K562 (cell line): ENCODE results near the gene SULT2A1. TPM values are rescaled to one million over a fixed set of nuclear protein-coding genes. Genes with fewer than 3 reads are reported as not detected.

Experiments
- ATF1 ChIP-seq, 2 experiments: fragments of 450-650 bp in 1 of 2; IDR thresholded peaks; 2 replicates each; pipeline ENCODE4 v1.6.1; 2016; ENCODE audit warnings: missing compliant biosample characterization in 1 of 2, missing genetic modification characterization in 1 of 2
- CREM ChIP-seq: IDR thresholded peaks from 2 replicates; pipeline ENCODE4 v1.6.1; 2014; ENCODE audit warnings: antibody characterized with exemption, low read depth
- DEAF1 ChIP-seq: fragments of 450-650 bp; formaldehyde crosslinking; IDR thresholded peaks from 2 replicates; pipeline ENCODE4 v1.4.0; 2020; ENCODE audit warnings: mild to moderate bottlenecking, moderate library complexity
- HCFC1 ChIP-seq: IDR thresholded peaks from 2 replicates; pipeline ENCODE4 v1.6.1; 2012; ENCODE audit warnings: low read depth, low read length, improper control_type of control experiment
- HDAC8 ChIP-seq: fragments of 450-650 bp; IDR thresholded peaks from 2 replicates; pipeline ENCODE4 v1.6.1; 2016; ENCODE audit warnings: mild to moderate bottlenecking, missing genetic modification characterization, moderate library complexity, missing compliant biosample characterization
- MAFK ChIP-seq: IDR thresholded peaks from 2 replicates; pipeline ENCODE4 v1.6.1; 2011; ENCODE audit warnings: low read length, improper control_type of control experiment
- MAZ ChIP-seq, 2 experiments: fragments of 450-650 bp in 1 of 2; sonication (generic) in 1 of 2; formaldehyde crosslinking; IDR thresholded peaks in 1 of 2; conservative IDR thresholded peaks in 1 of 2; 2 replicates each; pipeline versions ENCODE4 v1.4.0 to v1.5.0; 2020; ENCODE audit warnings: mild to moderate bottlenecking in 1 of 2, missing genetic modification reagents in 1 of 2
- MCM3 ChIP-seq: fragments of 450-650 bp; IDR thresholded peaks from 2 replicates; pipeline ENCODE4 v1.6.1; 2016
- MYC ChIP-seq, 2 experiments: fragments of 250-450 bp in 1 of 2; sonication (Bioruptor Pico) in 1 of 2; IDR thresholded peaks; 2 replicates each; pipeline versions ENCODE4 v1.5.1 to v1.6.1; 2012 to 2021; ENCODE audit warnings: low read depth in 2 of 2, borderline replicate concordance in 1 of 2, improper control_type of control experiment in 1 of 2, low read length in 1 of 2, mild to moderate bottlenecking in 1 of 2, moderate library complexity in 1 of 2
- NKRF ChIP-seq: fragments of 450-650 bp; IDR thresholded peaks from 2 replicates; pipeline ENCODE4 v1.6.1; 2016; ENCODE audit warnings: borderline replicate concordance
- PTBP1 ChIP-seq: fragments of 200-400 bp; formaldehyde crosslinking; IDR thresholded peaks from 2 replicates; pipeline ENCODE4 v1.6.1; 2017; ENCODE audit warnings: low read depth, low read length
- RBM22 ChIP-seq: fragments of 200-400 bp; formaldehyde crosslinking; IDR thresholded peaks from 2 replicates; pipeline ENCODE4 v1.6.1; 2018; ENCODE audit warnings: low read length, low read depth; ENCODE audit not compliant: poor library complexity, severe bottlenecking
- SMC3 ChIP-seq: conservative IDR thresholded peaks from 2 replicates; pipeline ENCODE4 v1.6.1; 2011; ENCODE audit warnings: low read depth, low read length, improper control_type of control experiment; ENCODE audit not compliant: insufficient read depth
- SOX6 ChIP-seq: fragments of 450-650 bp; IDR thresholded peaks from 2 replicates; pipeline ENCODE4 v1.6.1; 2014; ENCODE audit warnings: mild to moderate bottlenecking
- TCF3 ChIP-seq: sonication (generic); formaldehyde crosslinking; IDR thresholded peaks from 2 replicates; pipeline ENCODE4 v1.4.0; 2020; ENCODE audit warnings: mild to moderate bottlenecking, missing genetic modification reagents
- THAP7 ChIP-seq: fragments of 250-450 bp; sonication (Bioruptor Pico); IDR thresholded peaks from 2 replicates; pipeline ENCODE4 v1.5.0; 2021
- YY1 ChIP-seq, 3 experiments: IDR thresholded peaks; 2 replicates each; pipeline ENCODE4 v1.6.1; 2011; ENCODE audit warnings: low read length in 2 of 3, mild to moderate bottlenecking in 2 of 3, moderate library complexity in 2 of 3, borderline replicate concordance in 1 of 3, control low read depth in 1 of 3, low read depth in 1 of 3; ENCODE audit not compliant: insufficient read depth in 3 of 3, insufficient replicate concordance in 2 of 3, control insufficient read depth in 1 of 3, insufficient read length in 1 of 3; ENCODE audit errors: extremely low read depth in 1 of 3
- ZMIZ1 ChIP-seq, 2 experiments: fragments of 150-350 bp in 1 of 2; IDR thresholded peaks; 2 replicates each; pipeline ENCODE4 v1.6.1; 2012 to 2016; ENCODE audit warnings: low read depth in 2 of 2, low read length in 2 of 2, mild to moderate bottlenecking in 1 of 2, moderate library complexity in 1 of 2
- polyA plus RNA-seq, 8 experiments: library from polyadenylated mRNA; depleted of rRNA in 4 of 8; stranded (reverse) in 5 of 8; unstranded in 3 of 8; fragments of >200 nt; fragmentation: Nextera tagmentation in 2 of 8; fragmentation: Illumina TruSeq in 1 of 8; extraction: Ambion mirVana in 2 of 8; extraction: Trizol in 1 of 8; gene quantifications; 2 replicates each; pipeline versions ENCODE4 v1.2.1 to v1.2.3, GENCODE V29; 2011 to 2014; ENCODE audit warnings: inconsistent platforms in 1 of 8, missing spikeins in 1 of 8
- total RNA-seq, 7 experiments: library from RNA; depleted of rRNA in 6 of 7; stranded (reverse); fragments of >200 nt in 6 of 7; fragmentation: Illumina TruSeq in 2 of 7; extraction: Trizol in 2 of 7; gene quantifications; 2 replicates each; pipeline versions ENCODE4 v1.2.1 to v1.2.3, GENCODE V29; 2011 to 2021; ENCODE audit warnings: low replicate concordance in 1 of 7

The SULT2A1 gene
- total and polyA plus RNA-seq, 9 of the 15 experiments (the other 6 are each of a cell fraction or from before 2014, with no cell fraction given) = 0.03 to 0.25 (median 0.07) TPM; not detected in 4

- TF ChIP-seq CREM (peak; percentile 30; the same call in 1 of the 2 replicates), PTBP1 (no peak), DEAF1 (peak; percentile 64; the same call in 1 of the 2 replicates), HDAC8 (tag) (no peak), HCFC1 (peak; percentile 32), RBM22 (no peak), THAP7 (CRISPR knock-in tag) (no peak), ZMIZ1 (IDR thresholded peaks at IDR 0.05; ENCODE audit: low read depth in 2 of 2, low read length in 2 of 2) (0 out of 4 replicates have a peak, but pooled peaks of 1 of the 2 experiments have one; percentile 28), SOX6 (peak; percentile 41; the same call in 1 of the 2 replicates), MAZ (CRISPR knock-in tag; conservative IDR thresholded peaks at IDR 0.05 in 1 of 2, IDR thresholded peaks at IDR 0.05 in 1 of 2) (peak; percentile 26 to 77; a peak in 2 of 4 replicates), NKRF (no peak), TCF3 (CRISPR knock-in tag) (peak; percentile 18; the same call in 1 of the 2 replicates), SMC3 (peak; percentile 83), MYC (IDR thresholded peaks at IDR 0.05; ENCODE audit: low read depth, low read length) (0 out of 2 replicates have a peak, but pooled peaks have one; percentile 52), MYC (CRISPR knock-in tag; IDR thresholded peaks at IDR 0.05; ENCODE audit: borderline replicate concordance, low read depth) (no peak), YY1 (IDR thresholded peaks at IDR 0.05; ENCODE audit: borderline replicate concordance in 1 of 3, control insufficient read depth in 1 of 3, extremely low read depth in 1 of 3, insufficient read depth in 3 of 3, insufficient read length in 1 of 3, insufficient replicate concordance in 2 of 3, low read depth in 1 of 3, low read length in 2 of 3) (peak in 1 of 3 experiments; percentile 36), ATF1 (CRISPR knock-in tag; IDR thresholded peaks at IDR 0.05) (no peak), ATF1 (tag; IDR thresholded peaks at IDR 0.05) (0 out of 2 replicates have a peak, but pooled peaks have one; percentile 30), MAFK (0 out of 2 replicates have a peak, but pooled peaks have one; percentile 14), MCM3 (no peak)
Measured at GRCh38 chr19:47863514-47863936, 22.6 kb downstream of the SULT2A1 start (continued).
